OCI-LY3 (cell line): ENCODE results near the gene SPIRE1.
A peak's percentile ranks its signal among the peaks of the same experiment; 100 is the strongest.

Experiments used
- H2AFZ ChIP-seq: fragments of 200-600, 300-600 bp; shearing (Covaris generic); 2 replicates; pipeline ENCODE4 v1.6.0; 2014; ENCODE audit warnings: antibody characterized with exemption, low read depth, low read length
- H3K27ac ChIP-seq: fragments of 200-600, 300-600 bp; sonication (generic); 2 replicates; pipeline ENCODE4 v1.5.1; 2014; ENCODE audit warnings: mild to moderate bottlenecking, low read length, moderate library complexity, mixed read lengths
- H3K27me3 ChIP-seq: fragments of 200-600, 300-600 bp; sonication (generic); 2 replicates; pipeline ENCODE4 v1.6.1; 2014; ENCODE audit warnings: low read depth, low read length, mixed read lengths
- H3K36me3 ChIP-seq: fragments of 200-600, 300-600 bp; sonication (generic); replicated peaks from 2 replicates; pipeline ENCODE3; 2014; ENCODE audit warnings: low read depth, low read length, mixed read lengths
- H3K4me1 ChIP-seq: fragments of 300-600, 200-600 bp; sonication (generic); 2 replicates; pipeline ENCODE4 v1.6.1; 2014; ENCODE audit warnings: low read length, mixed read lengths
- H3K4me2 ChIP-seq: fragments of 200-600, 300-600 bp; sonication (generic); 2 replicates; pipeline ENCODE4 v1.6.1; 2014; ENCODE audit warnings: low read length, mixed read lengths
- H3K4me3 ChIP-seq: fragments of 300-600, 200-600 bp; sonication (generic); 2 replicates; pipeline ENCODE4 v1.5.1; 2014; ENCODE audit warnings: antibody characterized with exemption, mild to moderate bottlenecking, low read length, moderate library complexity
- H3K79me2 ChIP-seq: fragments of 300-600, 200-600 bp; shearing (Covaris generic); 2 replicates; pipeline ENCODE4 v1.6.1; 2014; ENCODE audit warnings: mild to moderate bottlenecking, low read length, mixed read lengths
- H3K9ac ChIP-seq: fragments of 300-600, 200-600 bp; shearing (Covaris generic); 2 replicates; pipeline ENCODE4 v1.6.0; 2014; ENCODE audit warnings: mild to moderate bottlenecking, low read length, moderate library complexity
- H3K9me3 ChIP-seq: fragments of 200-600, 300-600 bp; shearing (Covaris generic); 2 replicates; pipeline ENCODE4 v1.6.1; 2014; ENCODE audit warnings: low read length, mixed read lengths; ENCODE audit not compliant: insufficient read depth
- H4K20me1 ChIP-seq: fragments of 200-600, 300-600 bp; sonication (generic); 2 replicates; pipeline ENCODE4 v1.6.1; 2016; ENCODE audit warnings: low read length, mixed read lengths; ENCODE audit not compliant: insufficient read depth
- CTCF ChIP-seq: fragments of 200-600, 300-600 bp; sonication (generic); IDR thresholded peaks from 2 replicates; pipeline ENCODE4 v1.5.1; 2014; ENCODE audit warnings: antibody characterized with exemption, low read length, low read depth
- EZH2phosphoT487 ChIP-seq: fragments of 200-600 bp; shearing (Covaris generic); IDR thresholded peaks from 2 replicates; pipeline ENCODE4 v1.6.1; 2018; ENCODE audit warnings: antibody characterized with exemption, mixed run types, low read depth

The SPIRE1 gene

GRCh38 chr18:12668041-12668440 is 10.1 kb upstream of the SPIRE1 start:
- H3K4me3 ChIP-seq: no peak overlapping the region
- no peak overlapping the region for H3K4me2 ChIP-seq
- no peaks in the 10 kb centered on the region for H3K27me3 ChIP-seq
- H3K9ac ChIP-seq: no peak overlapping the region
- H3K27ac ChIP-seq: no peak overlapping the region
- H3K4me1 ChIP-seq: no peaks in the 10 kb centered on the region
- TF ChIP-seq EZH2phosphoT487 (no peak), CTCF (no peak)
- peaks cover 6% of the 10 kb centered on the region for H3K36me3 ChIP-seq
- no peaks in the 10 kb centered on the region for H3K9me3 ChIP-seq
- no peaks in the 10 kb centered on the region for H3K79me2 ChIP-seq
- no peak overlapping the region for H2AFZ ChIP-seq
- no peaks in the 10 kb centered on the region for H4K20me1 ChIP-seq

- no peaks in the 10 kb centered on the region for H3K9me3 ChIP-seq
- peaks cover 6% of the 10 kb centered on the region; the same call in 1 of the 2 replicates for H3K4me1 ChIP-seq
- no peaks in the 10 kb centered on the region for H3K27me3 ChIP-seq
- no peaks in the 10 kb centered on the region for H3K36me3 ChIP-seq
- no peak overlapping the region for H3K27ac ChIP-seq
- H3K79me2 ChIP-seq: peaks cover 11% of the 10 kb centered on the region; the same call in 1 of the 2 replicates
- H3K4me3 ChIP-seq: no peak overlapping the region
- no peaks in the 10 kb centered on the region for H4K20me1 ChIP-seq
- H3K9ac ChIP-seq: no peak overlapping the region
- H3K4me2 ChIP-seq: no peak overlapping the region
- TF ChIP-seq EZH2phosphoT487 (no peak), CTCF (peak; percentile 91)
- no peak overlapping the region for H2AFZ ChIP-seq
Measured at GRCh38 chr18:12659904-12660605, 2.1 kb upstream of the SPIRE1 start.

GRCh38 chr18:12658426-12659138 is 675 bp upstream of the SPIRE1 start:
- peak overlapping the region; percentile 87 for H3K4me3 ChIP-seq
- no peaks in the 10 kb centered on the region for H3K27me3 ChIP-seq
- H4K20me1 ChIP-seq: no peaks in the 10 kb centered on the region
- H3K9me3 ChIP-seq: no peaks in the 10 kb centered on the region
- no peak overlapping the region for H3K27ac ChIP-seq
- TF ChIP-seq EZH2phosphoT487 (no peak), CTCF (no peak)
- H3K9ac ChIP-seq: no peak overlapping the region
- peaks cover 17% of the 10 kb centered on the region for H3K79me2 ChIP-seq
- H2AFZ ChIP-seq: peak overlapping the region; percentile 68; the same call in 1 of the 2 replicates
- H3K4me1 ChIP-seq: peaks cover 9% of the 10 kb centered on the region; the same call in 1 of the 2 replicates
- no peaks in the 10 kb centered on the region for H3K36me3 ChIP-seq
- peak overlapping the region; percentile 73 for H3K4me2 ChIP-seq

GRCh38 chr18:12656938-12657683 is 796 bp downstream of the SPIRE1 start:
- Histone ChIP-seq H3K27ac (no peak overlapping the region), H3K79me2 (peaks cover 26% of the 10 kb centered on the region), H3K4me1 (peaks cover 13% of the 10 kb centered on the region; the same call in 1 of the 2 replicates), H3K4me2 (peak overlapping the region; percentile 80), H2AFZ (peak overlapping the region; percentile 22; the same call in 1 of the 2 replicates), H3K27me3 (no peaks in the 10 kb centered on the region), H3K4me3 (peak overlapping the region; percentile 87), H3K36me3 (no peaks in the 10 kb centered on the region), H3K9me3 (no peaks in the 10 kb centered on the region), H3K9ac (peak overlapping the region; percentile 68), H4K20me1 (no peaks in the 10 kb centered on the region; the same call in 1 of the 2 replicates)
- TF ChIP-seq EZH2phosphoT487 (no peak), CTCF (no peak)
